GM23248 (cell line): ENCODE data around the gene NCOA5. TPM values are rescaled to one million over a fixed set of nuclear protein-coding genes. Genes with fewer than 3 reads are reported as not detected.

Experiments
- DNase-seq: peaks from one replicate; pipeline ENCODE4 v3.0.0-alpha.2; 2015
- H2AFZ ChIP-seq: fragments of 200-600 bp; sonication (generic); 2 replicates; pipeline ENCODE4 v1.6.1; 2016; ENCODE audit warnings: antibody characterized with exemption
- H3F3A ChIP-seq: fragments of 200-600 bp; sonication (generic); 2 replicates; pipeline ENCODE4 v1.6.1; 2016; ENCODE audit warnings: mild to moderate bottlenecking, antibody characterized with exemption, mixed run types; ENCODE audit not compliant: insufficient read depth
- H3K27ac ChIP-seq: fragments of 200-600 bp; sonication (generic); 2 replicates; pipeline ENCODE4 v1.5.1; 2016; ENCODE audit warnings: mild to moderate bottlenecking
- H3K27me3 ChIP-seq: fragments of 200-600 bp; sonication (generic); replicated peaks from 2 replicates; pipeline ENCODE4 v1.6.1; 2016; ENCODE audit warnings: mild to moderate bottlenecking; ENCODE audit not compliant: insufficient read depth
- H3K36me3 ChIP-seq: fragments of 200-600 bp; sonication (generic); 2 replicates; pipeline ENCODE4 v1.6.1; 2016; ENCODE audit warnings: low read depth, mild to moderate bottlenecking
- H3K4me1 ChIP-seq: fragments of 200-600 bp; sonication (generic); 2 replicates; pipeline ENCODE4 v1.6.1; 2016; ENCODE audit warnings: mild to moderate bottlenecking; ENCODE audit not compliant: insufficient read depth
- H3K4me2 ChIP-seq: fragments of 200-600 bp; sonication (generic); one replicate; pipeline ENCODE4 v1.6.1; 2016; ENCODE audit warnings: mild to moderate bottlenecking; ENCODE audit not compliant: unreplicated experiment
- H3K4me3 ChIP-seq: fragments of 200-600 bp; sonication (generic); 2 replicates; pipeline ENCODE4 v1.5.1; 2016; ENCODE audit warnings: mild to moderate bottlenecking
- H3K79me2 ChIP-seq: fragments of 200-600 bp; sonication (generic); 2 replicates; pipeline ENCODE4 v1.6.1; 2016; ENCODE audit warnings: mild to moderate bottlenecking; ENCODE audit not compliant: insufficient read depth
- H3K9ac ChIP-seq: fragments of 200-600 bp; sonication (generic); 2 replicates; pipeline ENCODE4 v1.6.1; 2016; ENCODE audit warnings: mild to moderate bottlenecking
- H3K9me2 ChIP-seq: fragments of 200-600 bp; sonication (generic); 2 replicates; pipeline ENCODE4 v1.6.1; 2016; ENCODE audit warnings: mixed run types, mild to moderate bottlenecking, moderate library complexity; ENCODE audit not compliant: insufficient read depth
- H3K9me3 ChIP-seq: fragments of 200-600 bp; sonication (generic); one replicate; pipeline ENCODE4 v1.6.1; 2017; ENCODE audit warnings: low read depth
- H4K20me1 ChIP-seq: fragments of 200-600 bp; sonication (generic); 2 replicates; pipeline ENCODE4 v1.6.0; 2016; ENCODE audit not compliant: insufficient read depth
- EZH2 ChIP-seq: fragments of 200-600 bp; sonication (generic); IDR thresholded peaks from 2 replicates; pipeline ENCODE4 v1.6.1; 2018; ENCODE audit warnings: antibody characterized with exemption, mild to moderate bottlenecking; ENCODE audit not compliant: insufficient read depth, poor library complexity, severe bottlenecking
- EZH2phosphoT487 ChIP-seq: fragments of 200-600 bp; sonication (generic); IDR thresholded peaks from 2 replicates; pipeline ENCODE4 v1.6.1; 2018; ENCODE audit warnings: antibody characterized with exemption, moderate library complexity, mild to moderate bottlenecking, low read depth; ENCODE audit not compliant: insufficient read depth
- WGBS, 2 experiments: methylation state at CpG; one replicate each; pipeline ENCODE4 v1.1.6; 2015 to 2017; ENCODE audit warnings: low lambda C conversion rate in 2 of 2, low coverage in 1 of 2; ENCODE audit errors: missing lambda C conversion rate in 2 of 2; 5-methylcytosine and 5-hydroxymethylcytosine counted together
- in situ Hi-C: fragments of 300-500 bp; cut with MboI; formaldehyde crosslinking; loops from 2 replicates; pipeline ENCODE4 v1.15.0; 2020
- polyA plus RNA-seq: library from polyadenylated mRNA; unstranded; fragments of >200 nt; fragmentation: Nextera tagmentation; extraction: Ambion mirVana; gene quantifications from 2 replicates; pipeline ENCODE4 v1.2.1, GENCODE V29; 2016
- total RNA-seq: library from RNA; depleted of rRNA; stranded (reverse); fragments of >200 nt; shearing (Covaris generic); gene quantifications from 2 replicates; pipeline ENCODE4 v1.2.3, GENCODE V29; 2014

The NCOA5 gene
- total and polyA plus RNA-seq, 2 experiments from 2014 or later, result 15.3 to 20.4 TPM

- TF ChIP-seq EZH2phosphoT487 (no peak), EZH2 (no peak)
- no peaks in the 10 kb centered on the region for H3K36me3 ChIP-seq
- H3K9ac ChIP-seq, result no peak overlapping the region
- 9 to 25% methylated on average over 20 to 49 of the region's 71 CpGs for WGBS, 2 experiments
- 0 out of 2 replicates have a peak overlapping the region, but pooled peaks have one; percentile 29 for H3K4me3 ChIP-seq
- in situ Hi-C loops, result loop anchor here (25.0 kb wide), 1 partner anchor 291 kb away; the partner anchor contains the start of gene CDH22
- peak; percentile 27 for DNase-seq
- H3K79me2 ChIP-seq, result no peaks in the 10 kb centered on the region
- H3F3A ChIP-seq, result no peaks in the 10 kb centered on the region
- no peak overlapping the region for H3K27ac ChIP-seq
- peak overlapping the region; percentile 12 for H3K4me2 ChIP-seq
- H2AFZ ChIP-seq, result no peak overlapping the region
- H3K4me1 ChIP-seq, result no peaks in the 10 kb centered on the region
- no peaks in the 10 kb centered on the region for H4K20me1 ChIP-seq
- peaks cover 32% of the 10 kb centered on the region for H3K27me3 ChIP-seq
- H3K9me2 ChIP-seq, result no peaks in the 10 kb centered on the region
- no peaks in the 10 kb centered on the region for H3K9me3 ChIP-seq
These were observed 68.1 kb downstream of the NCOA5 start for GRCh38 chr20:46021361-46022359.

GRCh38 chr20:46020555-46020954 lies 69.2 kb downstream of the NCOA5 start:
- no peaks in the 10 kb centered on the region for H4K20me1 ChIP-seq
- TF ChIP-seq EZH2 (no peak), EZH2phosphoT487 (no peak)

GRCh38 chr20:46018611-46019010 lies 71.2 kb downstream of the NCOA5 start:
- in situ Hi-C loops, result loop anchor here (25.0 kb wide), 1 partner anchor 294 kb away; the partner anchor contains the start of gene CDH22
- WGBS, 2 experiments, result 18 to 26% methylated on average over 6 of the region's 6 CpGs
- Histone ChIP-seq H3K9me2 (no peaks in the 10 kb centered on the region), H3K27me3 (peaks cover 29% of the 10 kb centered on the region), H3F3A (no peaks in the 10 kb centered on the region), H3K4me2 (no peak overlapping the region), H2AFZ (no peak overlapping the region), H3K4me3 (no peak overlapping the region), H4K20me1 (no peaks in the 10 kb centered on the region), H3K9me3 (no peaks in the 10 kb centered on the region), H3K79me2 (no peaks in the 10 kb centered on the region), H3K9ac (no peak overlapping the region), H3K27ac (no peak overlapping the region), H3K36me3 (no peaks in the 10 kb centered on the region), H3K4me1 (no peaks in the 10 kb centered on the region)
- DNase-seq, result no peak
- no peak for TF ChIP-seq EZH2phosphoT487
- no peak for TF ChIP-seq EZH2

More at GRCh38 chr20:46020555-46020954, 69.2 kb downstream of the NCOA5 start:
- Histone ChIP-seq H3K4me3 (no peak overlapping the region), H3K36me3 (no peaks in the 10 kb centered on the region), H3K79me2 (no peaks in the 10 kb centered on the region), H2AFZ (no peak overlapping the region), H3K9ac (no peak overlapping the region), H3K4me1 (no peaks in the 10 kb centered on the region), H3F3A (no peaks in the 10 kb centered on the region), H3K9me3 (no peaks in the 10 kb centered on the region), H3K9me2 (no peaks in the 10 kb centered on the region), H3K4me2 (no peak overlapping the region), H3K27me3 (peaks cover 32% of the 10 kb centered on the region), H3K27ac (no peak overlapping the region)
- no peak for DNase-seq
- in situ Hi-C loops, result loop anchor here (25.0 kb wide), 1 partner anchor 292 kb away; the partner anchor contains the start of gene CDH22
- WGBS, 2 experiments, result 45 to 49% methylated on average over 4 of the region's 4 CpGs

GRCh38 chr20:46018112-46018511 lies 71.7 kb downstream of the NCOA5 start:
- Histone ChIP-seq H3K4me1 (no peaks in the 10 kb centered on the region), H3K9ac (no peak overlapping the region), H3K4me3 (no peak overlapping the region), H4K20me1 (no peaks in the 10 kb centered on the region), H3K9me3 (no peaks in the 10 kb centered on the region), H3F3A (no peaks in the 10 kb centered on the region), H3K36me3 (no peaks in the 10 kb centered on the region), H3K4me2 (no peak overlapping the region), H2AFZ (no peak overlapping the region), H3K27me3 (peaks cover 25% of the 10 kb centered on the region), H3K79me2 (no peaks in the 10 kb centered on the region), H3K9me2 (no peaks in the 10 kb centered on the region), H3K27ac (no peak overlapping the region)
- no peak for DNase-seq
- WGBS, 2 experiments, result 21 to 24% methylated on average over 4 of the region's 4 CpGs
- TF ChIP-seq EZH2, result no peak
- TF ChIP-seq EZH2phosphoT487, result no peak
- in situ Hi-C loops, result loop anchor here (25.0 kb wide), 1 partner anchor 294 kb away; the partner anchor contains the start of gene CDH22
